Motor neuron (in vitro differentiated cells): ENCODE results near the gene CTSH. TPM values are rescaled to one million over a fixed set of nuclear protein-coding genes. Genes with fewer than 3 reads are reported as not detected.
A peak's percentile ranks its signal among the peaks of the same experiment; 100 is the strongest.

Experiments
- ATAC-seq, 8 experiments: fragments of 200-7000 bp; cut with Tn5 transposase; replicated peaks in 6 of 8; 2 replicates each; pipeline ENCODE4 v1.8.0; 2021; ENCODE audit warnings: mild to moderate bottlenecking in 8 of 8, moderate library complexity in 8 of 8
- H3K27ac ChIP-seq, 2 donors: fragments of 250-450 bp; sonication (Bioruptor Pico); 2 replicates each; pipeline ENCODE4 v1.9.0; 2021; ENCODE audit warnings: antibody characterized with exemption in 2 of 2, mild to moderate bottlenecking in 2 of 2, moderate library complexity in 1 of 2
- H3K4me1 ChIP-seq, 2 donors: fragments of 250-450 bp; sonication (Bioruptor Pico); replicated peaks in 1 of 2; 2 replicates each; pipeline ENCODE4 v1.6.1; 2021; ENCODE audit warnings: antibody characterized with exemption in 2 of 2, mild to moderate bottlenecking in 2 of 2, moderate library complexity in 1 of 2
- H3K4me3 ChIP-seq, 5 donors: fragments of 250-450 bp; sonication (Bioruptor Pico); 2 replicates each; pipeline ENCODE4 v1.9.0; 2021; ENCODE audit warnings: antibody characterized with exemption in 5 of 5, mild to moderate bottlenecking in 5 of 5, moderate library complexity in 4 of 5
- WGBS, 10 experiments: fragments of 450-650 bp; shearing (Covaris generic); methylation state at CpG; one replicate each; pipeline ENCODE4 v1.0.0; 2022; 5-methylcytosine and 5-hydroxymethylcytosine counted together
- in situ Hi-C, 9 experiments: fragments of 400-800 bp; cut with MboI; loops; one replicate each; pipeline ENCODE4 v1.15.0; 2021; ENCODE audit warnings: low sequenced_read_pairs in 9 of 9, low pct_unique_long_range_greater_than_20kb in 2 of 9; ENCODE audit not compliant: unreplicated experiment in 9 of 9
- total RNA-seq, 8 experiments: library from RNA; unstranded; fragments of 300-600 nt; gene quantifications; 2 replicates each; pipeline versions ENCODE4 v1.2.3 to v1.2.4, GENCODE V29; 2022

The CTSH gene
- total RNA-seq, 8 experiments from 2014 or later = 2.0 to 98.2 (median 4.7) TPM

DNA sequence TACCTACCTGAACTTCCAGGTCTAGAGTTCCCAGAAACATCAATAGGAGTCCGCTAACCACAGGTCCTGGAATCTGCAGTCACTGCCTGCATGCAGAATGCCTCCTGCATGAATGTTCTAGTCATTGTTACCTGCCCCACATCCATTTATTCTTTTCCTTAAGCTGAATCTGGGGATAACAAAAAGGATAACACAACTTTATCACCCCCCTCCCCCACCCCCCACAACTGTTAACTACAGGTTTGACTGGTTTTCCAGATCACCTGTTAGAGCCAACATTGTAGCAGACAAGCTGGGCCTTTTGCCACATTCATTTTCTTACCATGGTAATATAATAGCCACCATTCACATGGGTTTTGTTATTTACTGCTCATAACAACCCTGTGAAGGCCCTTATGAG, 4.6 kb upstream of the CTSH start:
- ATAC-seq = no peak
- no peak overlapping the region for H3K4me3 ChIP-seq
- in situ Hi-C loops = no loop called here
- 0% methylated on average over 1 of the region's 1 CpG; no CpG with 5 or more reads in 5 of the 10 experiments for WGBS, 10 experiments
- H3K27ac ChIP-seq = no peak overlapping the region
- H3K4me1 ChIP-seq = peaks cover 0 to 2% of the 10 kb centered on the region in 2 donors

DNA sequence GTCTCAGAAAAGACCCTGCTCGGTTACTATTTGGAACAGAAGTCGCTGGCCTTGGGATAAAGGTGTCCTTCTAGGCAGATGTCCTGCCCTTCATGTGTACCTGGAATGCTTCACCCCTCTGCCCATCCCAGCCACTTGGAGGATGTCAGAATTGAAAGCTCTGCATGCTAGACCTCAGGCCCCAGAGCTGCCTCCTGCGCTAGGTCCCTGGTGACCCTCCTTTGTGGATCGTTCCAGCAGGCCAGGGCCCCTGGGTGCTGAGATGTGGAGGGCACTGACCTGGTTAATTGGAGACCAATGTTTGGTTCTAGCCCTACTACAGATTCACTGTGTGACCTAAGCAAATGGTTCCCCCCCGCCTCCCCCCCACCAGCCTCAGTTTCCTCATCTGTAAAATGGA, 2.7 kb upstream of the CTSH start:
- in situ Hi-C loops = no loop called here
- no peak overlapping the region for H3K27ac ChIP-seq
- no peak overlapping the region for H3K4me3 ChIP-seq
- H3K4me1 ChIP-seq = peaks cover 0 to 5% of the 10 kb centered on the region in 2 donors
- no peak for ATAC-seq
- 60 to 100% (median 100%) methylated on average over 1 to 2 of the region's 5 CpGs; no CpG with 5 or more reads in 7 of the 10 experiments for WGBS, 10 experiments

DNA sequence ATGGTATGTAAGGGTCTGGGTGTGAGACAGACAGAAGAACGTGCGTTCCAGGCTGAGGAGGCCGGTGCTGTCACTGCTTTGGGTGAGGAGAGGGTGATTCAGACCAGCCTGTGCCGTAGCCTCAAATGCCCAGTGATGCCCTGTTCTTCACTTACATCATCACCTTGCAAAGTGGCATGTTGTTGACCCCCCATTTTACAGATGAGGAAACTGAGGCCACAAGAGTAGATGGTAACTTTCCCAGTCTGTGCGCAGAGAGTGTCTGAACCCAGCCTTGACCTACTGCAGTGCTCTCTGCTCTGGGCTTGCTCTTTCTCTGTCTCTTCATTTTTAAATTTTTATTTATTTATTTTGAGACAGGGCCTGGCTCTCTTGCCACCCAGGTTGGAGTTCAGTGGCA, 1.6 kb upstream of the CTSH start:
- Histone ChIP-seq H3K27ac (no peak overlapping the region), H3K4me3 (no peak overlapping the region), H3K4me1 (peaks cover 0 to 5% of the 10 kb centered on the region in 2 donors)
- no peak for ATAC-seq
- WGBS, 10 experiments = 65 to 100% (median 90%) methylated on average over 1 to 5 of the region's 5 CpGs; no CpG with 5 or more reads in 2 of the 10 experiments
- in situ Hi-C loops = no loop called here

DNA sequence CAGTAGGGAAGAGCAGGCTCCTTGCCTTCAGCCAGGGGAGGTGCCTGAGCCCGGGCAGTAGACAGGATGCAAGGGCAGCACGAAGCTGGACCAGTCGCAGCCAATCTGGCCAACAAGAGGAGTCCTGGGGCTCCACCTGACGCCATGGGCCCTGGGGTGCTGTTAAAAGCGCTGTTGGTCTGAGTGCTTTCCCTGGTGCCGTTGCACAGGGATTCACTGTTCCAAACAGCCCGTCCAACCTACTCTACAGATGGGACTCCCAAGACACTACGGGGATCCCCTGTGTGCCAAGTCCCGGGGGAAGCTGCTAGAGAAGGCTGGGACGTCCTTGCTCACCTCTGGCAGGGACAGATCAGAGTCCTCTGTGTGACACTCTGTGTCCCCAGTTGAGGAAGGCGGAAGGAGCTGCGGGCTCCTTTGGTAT, 632 bp downstream of the CTSH start:
- WGBS, 10 experiments = 38 to 100% (median 45%) methylated on average over 1 to 4 of the region's 12 CpGs; no CpG with 5 or more reads in 6 of the 10 experiments
- in situ Hi-C loops = no loop called here
- Histone ChIP-seq H3K4me3 (peak overlapping the region; percentile 27 to 39 (median 36)), H3K4me1 (peaks cover 0 to 5% of the 10 kb centered on the region in 2 donors), H3K27ac (no peak overlapping the region)
- ATAC-seq = peak in 5 of 8 experiments; percentile 22 to 34 (median 23)

DNA sequence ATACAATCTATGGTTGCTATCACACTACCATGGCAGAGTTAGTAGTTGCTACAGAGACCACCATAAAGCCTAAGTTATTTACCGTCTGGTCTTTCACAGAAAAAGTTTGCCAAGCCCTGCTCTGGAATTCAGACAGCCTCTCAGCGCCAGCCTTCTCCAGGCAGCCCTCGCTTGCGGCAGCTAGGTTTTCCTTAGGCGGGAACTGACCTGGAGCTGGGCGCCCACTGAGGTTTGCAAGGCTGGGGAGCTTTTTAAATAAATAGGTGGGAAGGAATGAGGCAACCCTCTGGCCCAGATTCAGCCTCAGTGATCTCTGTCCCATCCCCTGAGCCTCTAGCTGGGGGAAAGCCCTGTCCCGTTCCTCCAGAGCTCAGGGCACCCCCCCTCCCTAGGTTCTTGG, 1.2 kb downstream of the CTSH start:
- in situ Hi-C loops = no loop called here
- peak in 1 of 8 experiments; percentile 48 for ATAC-seq
- whole genome bisulfite sequencing, 10 experiments = 59 to 82% (median 62%) methylated on average over 1 to 5 of the region's 7 CpGs; no CpG with 5 or more reads in 4 of the 10 experiments
- Histone ChIP-seq H3K27ac (no peak overlapping the region), H3K4me3 (no peak overlapping the region), H3K4me1 (peaks cover 0 to 5% of the 10 kb centered on the region in 2 donors)

DNA sequence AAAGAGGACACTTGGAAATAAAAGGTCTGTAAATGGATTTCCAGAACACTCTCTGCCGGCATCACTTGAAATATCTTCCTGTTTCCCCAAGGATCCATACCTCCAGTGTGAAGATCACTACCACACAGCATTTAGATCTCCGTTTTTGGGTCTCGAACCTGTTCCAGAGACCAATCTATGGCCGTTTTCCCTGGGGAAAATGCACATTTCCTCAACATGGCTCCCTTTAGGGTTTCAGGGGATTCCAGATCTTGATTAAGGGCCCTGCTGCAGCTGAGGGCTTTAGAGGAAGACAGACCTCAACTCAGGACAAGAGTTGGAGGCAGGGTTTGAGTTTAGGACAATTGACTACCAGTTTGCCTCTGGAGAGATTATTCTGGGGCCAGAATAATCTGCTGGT, 2.1 kb downstream of the CTSH start:
- Histone ChIP-seq H3K4me1 (peaks cover 0 to 5% of the 10 kb centered on the region in 2 donors), H3K27ac (no peak overlapping the region), H3K4me3 (no peak overlapping the region)
- in situ Hi-C loops = no loop called here
- ATAC-seq = no peak
- 77 to 100% (median 81%) methylated on average over 2 to 4 of the region's 4 CpGs; no CpG with 5 or more reads in 5 of the 10 experiments for WGBS, 10 experiments

DNA sequence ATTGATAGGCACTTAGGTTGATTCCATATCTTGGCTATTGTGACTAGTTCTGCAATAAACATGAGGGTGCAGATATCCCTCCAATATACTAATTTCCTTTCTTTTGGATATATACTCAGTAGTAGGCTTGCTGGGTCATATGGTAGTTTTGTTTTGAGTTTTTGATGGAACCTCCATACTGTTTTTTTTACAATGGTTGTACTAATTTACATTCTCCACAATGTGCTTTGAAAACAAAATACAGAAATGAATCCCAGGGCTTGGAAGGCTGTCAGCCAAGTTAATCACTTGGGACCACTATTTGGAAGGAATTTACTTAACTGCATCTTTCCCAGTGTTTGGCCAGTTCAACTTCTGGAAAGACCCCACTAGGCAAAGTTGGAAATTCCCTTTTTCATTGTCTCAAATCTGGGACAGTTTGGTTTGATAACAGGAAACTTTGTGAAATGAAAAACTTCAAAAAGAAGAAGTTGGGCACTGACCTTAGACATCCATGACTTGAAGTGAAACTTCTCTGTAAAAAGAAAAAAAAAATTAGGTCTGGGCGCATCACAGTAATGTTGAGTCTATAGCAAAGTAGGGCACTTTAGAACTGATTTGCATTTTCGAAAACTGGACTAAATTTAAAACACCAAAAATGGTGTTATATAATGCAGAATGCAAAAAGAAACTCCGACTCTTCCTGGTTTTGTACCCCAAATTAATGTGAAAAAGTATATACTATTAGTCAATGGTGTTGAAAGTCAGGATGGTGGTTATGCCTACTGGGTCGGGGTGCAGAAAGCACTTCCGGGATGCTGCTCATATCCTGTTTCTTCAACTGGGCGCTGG, 6.0 kb downstream of the CTSH start:
- H3K4me1 ChIP-seq = no peaks in the 10 kb centered on the region
- no peak for ATAC-seq
- H3K4me3 ChIP-seq = no peak overlapping the region
- in situ Hi-C loops = no loop called here
- 48 to 90% (median 72%) methylated on average over 2 to 6 of the region's 6 CpGs for WGBS, 10 experiments
- H3K27ac ChIP-seq = no peak overlapping the region

DNA sequence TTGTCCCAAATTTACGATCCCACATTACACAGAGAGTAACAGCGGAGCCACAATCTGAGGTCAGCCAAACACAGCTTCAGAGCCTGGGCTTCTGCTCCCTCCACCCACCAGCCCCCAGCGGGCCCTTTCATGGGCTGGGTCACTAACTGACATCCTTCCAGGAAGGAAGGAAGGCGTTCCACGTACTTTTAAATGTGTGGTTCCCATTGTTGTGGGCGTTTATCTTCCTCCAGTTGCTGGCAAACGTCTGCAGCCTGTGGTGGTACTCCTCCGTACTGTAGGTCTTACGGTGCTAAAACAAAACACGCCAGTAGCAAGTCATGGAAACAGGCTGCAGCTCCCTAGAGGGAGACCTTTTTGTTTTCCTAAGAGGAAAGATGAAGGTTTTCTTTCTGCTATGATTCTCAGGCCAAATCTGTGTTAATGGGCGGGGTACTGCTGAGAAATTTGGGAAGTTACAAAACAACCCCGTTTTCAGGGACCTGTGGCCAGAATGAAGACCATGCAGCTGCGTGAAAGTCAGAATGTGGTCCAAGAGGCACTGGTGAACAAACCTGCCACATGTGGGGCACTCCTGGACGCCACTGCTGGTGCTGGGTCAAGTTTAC, 7.6 kb downstream of the CTSH start:
- no peak overlapping the region for H3K4me3 ChIP-seq
- peak in 2 of 8 experiments; percentile 92 to 95 for ATAC-seq
- no peak overlapping the region for H3K27ac ChIP-seq
- in situ Hi-C loops = no loop called here
- no peaks in the 10 kb centered on the region for H3K4me1 ChIP-seq
- WGBS, 10 experiments = 13 to 100% (median 70%) methylated on average over 1 to 10 of the region's 14 CpGs; no CpG with 5 or more reads in 1 of the 10 experiments

DNA sequence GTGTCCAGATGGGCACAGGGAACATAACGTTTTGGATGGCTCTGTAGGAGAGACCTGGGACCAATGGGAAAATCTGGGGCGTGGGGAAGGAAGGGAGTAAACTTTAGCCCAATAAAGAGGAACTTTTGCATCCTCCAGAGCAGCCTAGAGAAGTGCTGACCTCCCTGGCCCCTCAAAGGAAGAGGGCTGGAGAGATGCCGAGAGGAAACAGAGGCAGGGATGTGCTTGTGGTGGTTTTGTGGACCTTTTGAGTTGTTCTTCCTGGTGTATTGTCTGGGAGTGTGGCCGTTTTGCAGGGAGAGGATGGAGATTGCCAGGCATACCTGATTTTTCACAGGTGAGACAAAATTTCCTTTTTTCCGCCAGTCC, 10.2 kb downstream of the CTSH start:
- in situ Hi-C loops = no loop called here
- Histone ChIP-seq H3K27ac (no peak overlapping the region), H3K4me1 (no peaks in the 10 kb centered on the region), H3K4me3 (no peak overlapping the region)
- 17 to 100% (median 72%) methylated on average over 1 to 4 of the region's 5 CpGs; no CpG with 5 or more reads in 1 of the 10 experiments for WGBS, 10 experiments
- ATAC-seq = no peak

DNA sequence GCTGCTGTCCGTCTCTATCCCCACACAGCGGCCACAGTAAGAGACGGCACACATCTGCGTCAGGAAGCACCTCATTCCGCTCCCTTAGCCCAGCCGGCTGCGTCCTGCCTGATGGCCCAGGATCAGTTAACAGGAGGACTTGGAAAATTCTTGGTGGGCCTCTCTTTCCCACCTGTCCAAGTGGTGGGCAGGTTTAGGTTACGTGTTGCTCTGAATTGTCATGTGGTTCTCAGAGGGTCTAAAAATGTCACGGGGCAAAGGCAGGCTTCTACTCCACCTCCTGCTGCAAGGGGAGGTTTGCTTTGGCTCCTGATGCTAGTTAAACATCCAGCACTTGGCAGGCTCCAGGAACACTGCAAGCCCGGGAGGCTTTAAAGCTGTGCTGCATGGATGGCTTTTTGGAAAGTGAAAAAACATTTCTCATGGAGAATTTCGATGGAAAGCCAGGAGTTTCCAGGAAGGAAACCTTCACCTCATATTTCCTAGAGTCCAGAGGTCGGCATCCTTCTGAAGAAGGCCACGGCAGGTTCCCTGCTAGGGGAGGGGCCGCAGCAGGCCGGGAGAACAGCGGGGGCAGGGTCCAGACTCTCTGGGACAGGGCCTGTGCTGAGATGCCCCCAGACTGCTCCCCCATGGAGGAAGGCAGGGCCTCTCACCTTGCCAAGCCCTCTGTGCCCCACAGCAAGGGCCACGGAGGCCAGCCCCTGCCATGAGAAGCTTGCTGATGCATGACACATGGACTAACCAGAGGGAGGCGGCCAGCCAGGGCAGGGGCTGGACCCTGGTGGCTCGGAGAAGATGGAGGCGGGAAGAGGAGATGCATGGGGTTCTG, 10.8 kb downstream of the CTSH start:
- Histone ChIP-seq H3K4me1 (no peaks in the 10 kb centered on the region), H3K27ac (no peak overlapping the region), H3K4me3 (no peak overlapping the region)
- in situ Hi-C loops = no loop called here
- ATAC-seq = peak in 5 of 8 experiments; percentile 3 to 21 (median 19)
- 0 to 83% (median 63%) methylated on average over 1 to 6 of the region's 20 CpGs; no CpG with 5 or more reads in 3 of the 10 experiments for WGBS, 10 experiments

DNA sequence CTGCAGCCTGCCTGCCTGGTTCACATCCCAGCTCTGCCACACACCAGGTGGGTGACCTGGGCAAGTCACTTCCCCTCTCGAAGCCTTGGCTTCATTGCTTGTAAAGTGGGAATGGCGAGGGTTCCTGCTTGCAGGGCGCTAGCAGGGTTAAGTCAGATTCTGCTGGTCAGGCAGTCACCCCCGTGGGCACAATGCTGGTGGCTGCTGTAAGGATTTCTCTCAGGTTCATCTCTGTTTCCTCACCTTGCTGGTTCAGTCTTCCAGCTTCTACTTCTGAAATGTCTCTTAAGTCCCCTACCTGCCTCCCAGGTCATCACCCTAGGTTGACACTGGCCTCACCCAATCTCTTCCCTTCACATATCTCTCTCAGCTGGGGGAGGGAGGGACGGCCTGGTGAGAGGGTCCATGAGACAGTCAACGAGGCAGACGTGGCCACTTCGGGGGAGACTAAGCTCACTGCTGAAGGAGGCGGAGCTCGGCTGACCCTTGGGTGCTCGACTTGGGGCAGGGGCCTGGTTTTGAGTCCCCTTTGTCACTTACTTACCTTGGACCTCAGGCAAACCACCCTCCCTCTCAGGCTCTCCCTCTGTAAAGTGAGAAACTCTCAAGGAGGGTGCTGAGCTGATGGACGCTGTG, 11.5 kb downstream of the CTSH start:
- in situ Hi-C loops = no loop called here
- H3K27ac ChIP-seq = no peak overlapping the region
- no peak for ATAC-seq
- H3K4me3 ChIP-seq = no peak overlapping the region
- no peaks in the 10 kb centered on the region for H3K4me1 ChIP-seq
- WGBS, 10 experiments = 63 to 85% (median 83%) methylated on average over 3 to 5 of the region's 12 CpGs; no CpG with 5 or more reads in 6 of the 10 experiments

DNA sequence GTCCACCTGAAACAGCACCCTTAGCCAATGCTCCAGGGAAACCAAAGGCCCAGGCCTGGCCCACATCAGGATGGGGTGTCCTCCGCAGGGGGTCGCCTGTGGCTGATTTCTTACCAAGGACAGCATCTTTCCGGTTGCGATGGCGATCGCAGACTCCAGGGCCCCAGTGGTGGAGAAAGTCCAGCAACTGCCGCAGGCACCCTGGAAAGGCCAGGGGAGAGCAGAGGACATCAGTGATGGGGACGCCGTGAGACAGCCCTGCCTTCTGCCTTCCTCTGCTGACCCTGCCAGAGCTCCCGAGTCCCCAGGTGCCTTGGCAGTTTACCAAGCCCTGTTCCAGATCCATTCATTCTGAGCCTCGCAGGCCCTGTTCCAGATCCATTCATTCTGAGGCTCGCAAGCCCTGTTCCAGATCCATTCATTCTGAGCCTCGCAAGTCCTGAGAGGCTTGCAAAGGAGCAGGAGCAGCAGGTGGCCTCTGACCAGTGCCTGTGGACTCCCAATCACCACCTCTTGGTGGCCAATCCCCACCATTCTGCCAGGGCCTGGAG, 12.5 kb downstream of the CTSH start:
- no peak overlapping the region for H3K4me3 ChIP-seq
- 67 to 100% (median 84%) methylated on average over 1 to 3 of the region's 13 CpGs; no CpG with 5 or more reads in 4 of the 10 experiments for WGBS, 10 experiments
- ATAC-seq = no peak
- no peaks in the 10 kb centered on the region for H3K4me1 ChIP-seq
- in situ Hi-C loops = no loop called here
- no peak overlapping the region for H3K27ac ChIP-seq
